Transverse colon (tissue), 4 donors: ENCODE measurements around the gene ISG20L2. TPM values are rescaled to one million over a fixed set of nuclear protein-coding genes. Genes with fewer than 3 reads are reported as not detected.

ENCODE experiments used
- DNase-seq: peaks from one replicate; pipeline ENCODE4 v3.0.0-alpha.2; 2019
- H3K27ac ChIP-seq, 4 donors: fragments of 200-600 bp; sonication (generic); 2 replicates each; pipeline ENCODE4 v1.5.1; 2016 to 2018; ENCODE audit warnings: inconsistent platforms in 4 of 4
- H3K27me3 ChIP-seq: fragments of 200-600 bp; sonication (generic); 2 replicates; pipeline ENCODE4 v1.5.1; 2017; ENCODE audit warnings: inconsistent platforms
- H3K36me3 ChIP-seq, 4 donors: fragments of 200-600 bp; sonication (generic); 2 replicates each; pipeline ENCODE4 v1.5.1; 2017 to 2019; ENCODE audit warnings: inconsistent platforms in 4 of 4
- H3K4me1 ChIP-seq, 4 donors: fragments of 200-600 bp; sonication (generic); 2 replicates each; pipeline ENCODE4 v1.5.1; 2017 to 2020; ENCODE audit warnings: inconsistent platforms in 4 of 4
- H3K4me3 ChIP-seq, 4 donors: fragments of 200-600 bp; sonication (generic); 1 replicate in 1 of 4; 2 replicates in 3 of 4; pipeline versions ENCODE4 v1.5.1 to v1.6.1; 2017 to 2019; ENCODE audit warnings: inconsistent platforms in 4 of 4
- H3K9me3 ChIP-seq, 2 donors: fragments of 200-600 bp; sonication (generic); 2 replicates each; pipeline ENCODE4 v1.5.1; 2017 to 2019; ENCODE audit warnings: inconsistent platforms in 2 of 2
- EP300 ChIP-seq: sonication (generic); formaldehyde crosslinking; IDR thresholded peaks from one replicate; pipeline ENCODE4 v1.6.1; 2017; ENCODE audit warnings: antibody characterized with exemption, low read depth
- POLR2A ChIP-seq: fragments of 450-650 bp; IDR thresholded peaks from one replicate; pipeline ENCODE4 v1.6.1; 2016; ENCODE audit warnings: antibody characterized with exemption, mild to moderate bottlenecking, moderate library complexity
- POLR2AphosphoS5 ChIP-seq, 3 donors: sonication (generic); formaldehyde crosslinking; IDR thresholded peaks; one replicate each; pipeline ENCODE4 v1.6.1; 2016; ENCODE audit warnings: antibody characterized with exemption in 3 of 3
- WGBS, 2 donors: methylation state at CpG; one replicate each; pipeline ENCODE4 v1.1.5; 2018; ENCODE audit warnings: low coverage in 1 of 2; 5-methylcytosine and 5-hydroxymethylcytosine counted together
- in situ Hi-C, 4 donors: fragments of 200-750 bp; cut with MboI; loops; one replicate each; pipeline versions ENCODE4 v1.15.0 to v1.15.1; 2017; ENCODE audit warnings: low sequenced_read_pairs in 3 of 4, low pct_ligation_motif_present in 1 of 4, low pct_unique_long_range_greater_than_20kb in 1 of 4
- intact Hi-C: fragments of 100-400 bp; cut with DNase I; formaldehyde crosslinking; loops from one replicate; pipeline ENCODE4 v1.15.1; 2023; ENCODE audit warnings: low total_unique reads
- total RNA-seq, 4 donors: library from RNA; depleted of rRNA; stranded (reverse); fragments of >200 nt; gene quantifications; one replicate each; pipeline ENCODE4 v1.1.0, GENCODE V29; 2016
- TF ChIP-seq, protein P1 (sequence below), 5 experiments: fragments of 200-600 bp in 3 of 5; fragments of 450-650 bp in 2 of 5; sonication (generic) in 3 of 5; IDR thresholded peaks; 1 replicate in 2 of 5; 2 replicates in 3 of 5; pipeline ENCODE4 v1.5.1; 2016 to 2017; ENCODE audit warnings: antibody characterized with exemption in 5 of 5, inconsistent platforms in 3 of 5, mild to moderate bottlenecking in 2 of 5, moderate library complexity in 1 of 5

ISG20L2 gene
- total RNA-seq, 4 donors from 2014 or later = 25.8 to 61.7 (median 33.1) TPM

DNA sequence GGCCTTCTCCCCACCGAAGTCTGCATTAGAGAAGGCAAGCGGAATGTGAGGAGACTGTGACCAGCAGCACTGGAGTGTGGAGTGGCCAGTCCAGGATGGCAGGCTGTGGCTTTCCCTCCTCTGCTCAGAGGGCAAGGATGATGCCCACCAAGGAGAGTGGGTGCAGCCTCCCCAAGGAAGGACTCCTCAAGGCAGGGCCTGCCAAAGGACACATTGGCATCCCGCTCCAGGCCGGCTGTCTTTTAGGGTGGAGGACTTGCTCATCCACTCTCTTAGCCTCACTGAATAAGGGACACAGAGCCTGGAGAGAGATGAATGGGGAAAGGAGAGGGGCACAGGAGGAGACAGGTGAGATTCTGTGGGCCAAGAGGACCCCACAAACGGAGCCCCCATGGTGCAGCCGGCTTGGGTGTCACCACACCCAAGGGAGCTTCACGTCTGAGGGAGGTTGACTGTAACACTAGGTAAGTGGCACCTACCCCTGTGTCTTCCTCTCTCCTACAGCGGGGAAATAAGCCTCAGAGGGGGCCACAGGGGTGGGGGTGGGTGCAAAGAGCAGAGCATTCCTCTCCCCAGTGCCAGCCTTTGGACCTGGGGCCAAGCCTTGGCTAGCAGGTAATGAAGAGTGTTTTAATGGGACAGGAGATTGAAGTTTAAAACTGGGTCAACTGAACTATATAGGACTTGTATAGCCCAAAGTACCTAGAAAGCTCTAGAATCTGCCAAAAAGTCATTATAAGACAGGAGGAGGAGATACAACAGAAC is 47.2 kb downstream of the ISG20L2 start:
- no peak overlapping the region for H3K27ac ChIP-seq
- in situ Hi-C loops (loop anchor here in 2 of 4 donors (25.0 kb wide), 1 partner anchor 181 kb away; the partner anchor contains the start of genes INSRR (in 2 of the 2) and NTRK1 (in 2 of the 2)), intact Hi-C loops (no loop called here)
- H3K9me3 ChIP-seq = no peaks in the 10 kb centered on the region
- no peaks in the 10 kb centered on the region for H3K36me3 ChIP-seq
- no peak for DNase-seq
- H3K4me1 ChIP-seq = peaks cover 8 to 17% (median 17%) of the 10 kb centered on the region in 4 donors
- TF ChIP-seq, protein P1, sequence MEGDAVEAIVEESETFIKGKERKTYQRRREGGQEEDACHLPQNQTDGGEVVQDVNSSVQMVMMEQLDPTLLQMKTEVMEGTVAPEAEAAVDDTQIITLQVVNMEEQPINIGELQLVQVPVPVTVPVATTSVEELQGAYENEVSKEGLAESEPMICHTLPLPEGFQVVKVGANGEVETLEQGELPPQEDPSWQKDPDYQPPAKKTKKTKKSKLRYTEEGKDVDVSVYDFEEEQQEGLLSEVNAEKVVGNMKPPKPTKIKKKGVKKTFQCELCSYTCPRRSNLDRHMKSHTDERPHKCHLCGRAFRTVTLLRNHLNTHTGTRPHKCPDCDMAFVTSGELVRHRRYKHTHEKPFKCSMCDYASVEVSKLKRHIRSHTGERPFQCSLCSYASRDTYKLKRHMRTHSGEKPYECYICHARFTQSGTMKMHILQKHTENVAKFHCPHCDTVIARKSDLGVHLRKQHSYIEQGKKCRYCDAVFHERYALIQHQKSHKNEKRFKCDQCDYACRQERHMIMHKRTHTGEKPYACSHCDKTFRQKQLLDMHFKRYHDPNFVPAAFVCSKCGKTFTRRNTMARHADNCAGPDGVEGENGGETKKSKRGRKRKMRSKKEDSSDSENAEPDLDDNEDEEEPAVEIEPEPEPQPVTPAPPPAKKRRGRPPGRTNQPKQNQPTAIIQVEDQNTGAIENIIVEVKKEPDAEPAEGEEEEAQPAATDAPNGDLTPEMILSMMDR (IDR thresholded peaks at IDR 0.05) = no peak
- TF ChIP-seq POLR2AphosphoS5 (IDR thresholded peaks at IDR 0.05) = no peak
- TF ChIP-seq POLR2A = no peak
- no peak for TF ChIP-seq EP300
- peaks cover 77% of the 10 kb centered on the region for H3K27me3 ChIP-seq
- WGBS, 2 donors = 69 to 100% methylated on average over 1 to 8 of the region's 8 CpGs
- no peak overlapping the region for H3K4me3 ChIP-seq

DNA sequence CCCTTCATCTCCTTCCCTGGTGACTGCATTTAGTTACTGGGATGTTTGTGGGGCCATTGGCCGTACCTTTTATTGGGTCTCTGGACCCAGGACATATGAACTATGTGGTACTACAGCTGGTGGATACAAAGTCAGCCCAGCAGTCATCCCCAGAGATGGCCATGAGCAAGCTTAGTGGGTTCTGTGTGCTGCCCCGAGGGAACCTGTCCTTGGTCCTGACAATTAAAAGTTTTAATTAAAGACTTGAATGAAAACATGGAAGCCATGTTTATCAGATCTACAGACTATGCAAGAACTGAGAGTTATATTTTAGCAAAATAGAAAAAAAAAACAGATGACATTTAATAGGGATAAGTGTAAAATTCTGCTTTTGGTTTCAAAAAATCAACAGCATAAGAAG is 48.5 kb downstream of the ISG20L2 start:
- in situ Hi-C loops = loop anchor here in 2 of 4 donors (25.0 kb wide), 1 partner anchor 182 kb away; the partner anchor contains the start of genes INSRR (in 2 of the 2) and NTRK1 (in 2 of the 2)
- H3K4me1 ChIP-seq = peaks cover 8 to 30% (median 20%) of the 10 kb centered on the region in 4 donors

DNA sequence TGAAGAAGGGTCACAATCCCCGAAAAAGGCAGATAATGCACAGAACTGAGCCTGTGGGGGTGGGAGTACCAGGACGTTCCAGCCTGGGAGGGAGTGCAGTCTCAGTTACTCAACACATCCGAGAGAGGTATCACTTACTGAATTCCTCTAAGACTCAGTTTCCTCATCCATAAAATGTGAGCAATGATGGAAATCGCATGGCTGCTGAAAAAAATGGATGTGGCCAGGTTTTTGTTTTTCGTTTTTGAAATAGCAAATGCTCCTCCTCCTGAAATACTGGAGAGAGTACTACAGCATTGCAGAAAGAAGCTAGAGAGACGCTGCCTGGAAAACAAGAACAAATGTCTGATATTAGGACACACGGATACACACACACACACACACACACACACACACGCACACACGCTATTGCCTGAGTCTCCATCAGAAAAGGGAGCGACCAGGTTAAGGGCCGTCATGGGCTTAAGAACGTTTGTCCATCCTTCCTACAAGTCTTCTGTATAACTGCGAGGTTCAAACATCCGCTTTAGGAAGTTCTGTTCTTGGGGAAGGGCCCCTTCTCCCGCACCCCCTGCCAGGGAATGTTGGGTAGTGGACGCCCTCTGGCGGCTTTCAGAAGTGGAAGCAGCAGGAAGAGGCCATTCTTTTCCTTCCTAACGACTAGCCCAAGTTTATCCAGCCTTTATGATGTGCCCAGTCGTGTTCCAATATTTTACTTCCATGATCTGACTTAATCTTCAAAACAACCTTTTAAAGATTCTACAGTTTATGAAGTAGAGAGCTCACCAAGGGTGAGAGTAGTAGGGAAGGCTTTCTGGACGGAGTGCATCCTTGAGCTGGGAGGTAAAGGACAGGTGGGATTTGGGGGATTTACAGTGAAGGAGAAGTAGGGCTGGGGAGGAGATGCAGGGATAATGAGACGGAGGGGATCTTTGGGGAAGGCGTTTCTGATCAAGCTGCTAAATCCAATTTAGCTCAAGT is 50.7 kb downstream of the ISG20L2 start:
- Histone ChIP-seq H3K36me3 (no peaks in the 10 kb centered on the region), H3K9me3 (no peaks in the 10 kb centered on the region), H3K4me3 (peak overlapping the region in 3 of 4 donors; percentile 19 to 43 (median 36)), H3K27me3 (peaks cover 77% of the 10 kb centered on the region), H3K27ac (peak overlapping the region; percentile 56 to 79 (median 69)), H3K4me1 (peaks cover 8 to 33% (median 26%) of the 10 kb centered on the region in 4 donors)
- DNase-seq = peak; percentile 56
- WGBS, 2 donors = 1 to 2% methylated on average over 11 to 22 of the region's 22 CpGs
- intact Hi-C loops = loop anchor here (2.0 kb wide), 1 partner anchor 17 kb away; no protein-coding TSS in a partner anchor
- TF ChIP-seq, protein P1 (IDR thresholded peaks at IDR 0.05) = peak; percentile 72 to 87 (median 80)
- no peak for TF ChIP-seq POLR2A
- peak in 1 of 3 donors; percentile 8 for TF ChIP-seq POLR2AphosphoS5 (IDR thresholded peaks at IDR 0.05)
- in situ Hi-C loops = loop anchor here in 2 of 4 donors (25.0 kb wide), 1 partner anchor 184 kb away; the partner anchor contains the start of genes INSRR (in 2 of the 2) and NTRK1 (in 2 of the 2)

More for the DNA sequence above, 48.5 kb downstream of the ISG20L2 start:
- intact Hi-C loops = no loop called here
- TF ChIP-seq, protein P1 (IDR thresholded peaks at IDR 0.05) = no peak
- TF ChIP-seq POLR2A (no peak), EP300 (no peak), POLR2AphosphoS5 (IDR thresholded peaks at IDR 0.05) (no peak)
- H3K4me3 ChIP-seq = no peak overlapping the region
- no peaks in the 10 kb centered on the region for H3K9me3 ChIP-seq
- 35 to 50% methylated on average over 1 to 2 of the region's 2 CpGs for WGBS, 2 donors
- H3K27me3 ChIP-seq = peaks cover 77% of the 10 kb centered on the region
- no peak overlapping the region for H3K27ac ChIP-seq
- DNase-seq = no peak
- no peaks in the 10 kb centered on the region for H3K36me3 ChIP-seq
